ENCODE data around the gene EIF2D.

EIF2D gene

GRCh38 chr1:206551296-206551985 lies 60.8 kb downstream of the EIF2D start:
- DNase-seq (ENCODE audit: low read depth in 3 of 3, low spot score in 1 of 3) = no peak

- DNase-seq (ENCODE audit: low read depth in 3 of 3, low spot score in 1 of 3) = no peak
Observed at GRCh38 chr1:206550446-206550845, 61.8 kb downstream of the EIF2D start.

- no peak for DNase-seq (ENCODE audit: low read depth in 3 of 3, low spot score in 1 of 3)
Observed at GRCh38 chr1:206547104-206547503, 65.2 kb downstream of the EIF2D start.

- DNase-seq (ENCODE audit: low read depth in 3 of 3, low spot score in 1 of 3) = no peak
Observed at GRCh38 chr1:206545351-206545750, 66.9 kb downstream of the EIF2D start.

- DNase-seq (ENCODE audit: low read depth in 3 of 3, low spot score in 1 of 3) = peak; percentile 43 to 83 (median 74)
Observed at GRCh38 chr1:206544562-206545257, 67.6 kb downstream of the EIF2D start.
